HG03064 (cell line): ENCODE data around the gene AFF3.
"Not testable (repeated sequence)": the region's sequence is repeated elsewhere in the genome, so short reads cannot be mapped to it uniquely, and the experiment has no call there.

Source experiments
- ATAC-seq: cut with Tn5 transposase; IDR thresholded peaks from one replicate; pipeline ENCODE4 v1.9.1; 2021; ENCODE audit warnings: low read depth; ENCODE audit not compliant: unreplicated experiment

The AFF3 gene

GRCh38 chr2:99550368-99550767, 592.0 kb downstream of the AFF3 start:
- no peak for ATAC-seq

- no peak for ATAC-seq
These were observed 596.8 kb downstream of the AFF3 start for GRCh38 chr2:99545604-99546003.

- no peak for ATAC-seq
These were observed 597.3 kb downstream of the AFF3 start for GRCh38 chr2:99545066-99545465.

- no peak for ATAC-seq
These were observed 597.8 kb downstream of the AFF3 start for GRCh38 chr2:99544608-99545007.

- no peak for ATAC-seq
These were observed 599.1 kb downstream of the AFF3 start for GRCh38 chr2:99543247-99543646.

GRCh38 chr2:99537910-99538485, 604.4 kb downstream of the AFF3 start:
- no peak for ATAC-seq

GRCh38 chr2:99524056-99524455, 618.3 kb downstream of the AFF3 start:
- no peak for ATAC-seq

- ATAC-seq: no peak
These were observed 620.2 kb downstream of the AFF3 start for GRCh38 chr2:99522157-99522556.

- ATAC-seq: no peak
These were observed 621.6 kb downstream of the AFF3 start for GRCh38 chr2:99520813-99521212.

GRCh38 chr2:99520195-99520594, 622.2 kb downstream of the AFF3 start:
- ATAC-seq: no peak

GRCh38 chr2:99514357-99514756, 628.0 kb downstream of the AFF3 start:
- ATAC-seq: no peak

- no peak for ATAC-seq
These were observed 630.2 kb downstream of the AFF3 start for GRCh38 chr2:99512181-99512591.

- ATAC-seq: no peak
These were observed 633.0 kb downstream of the AFF3 start for GRCh38 chr2:99509387-99509786.

- ATAC-seq: no peak
These were observed 634.2 kb downstream of the AFF3 start for GRCh38 chr2:99507937-99508818.

GRCh38 chr2:99504844-99505584, 637.4 kb downstream of the AFF3 start:
- ATAC-seq: no peak

- ATAC-seq: not testable (repeated sequence)
These were observed 638.6 kb downstream of the AFF3 start for GRCh38 chr2:99503662-99504416.

GRCh38 chr2:99496021-99496420, 646.4 kb downstream of the AFF3 start:
- ATAC-seq: no peak
